ENCODE results near the gene TRNAU1AP.

DNA sequence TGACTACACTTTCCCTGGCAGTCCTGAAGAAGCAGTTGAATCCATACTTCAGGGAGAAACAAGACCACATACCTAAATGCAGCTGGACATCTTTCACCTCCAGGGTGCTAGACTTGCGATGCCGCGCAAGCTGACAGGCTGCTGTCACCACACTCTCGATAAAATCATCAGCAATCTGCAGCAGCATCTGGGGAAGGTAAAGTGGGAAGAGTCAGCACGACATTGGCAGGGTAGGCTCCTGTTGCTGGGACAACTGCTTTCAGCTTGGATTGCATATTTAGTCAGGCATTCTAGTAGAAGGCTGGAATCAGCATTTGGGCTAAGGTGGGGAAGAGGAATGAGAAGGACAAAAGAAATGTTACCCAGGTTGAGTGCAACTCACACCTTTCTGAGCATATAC, 60.3 kb downstream of the TRNAU1AP start:
- TF ChIP-seq POLR2A (IDR thresholded peaks at IDR 0.05; ENCODE audit: low read depth, low read length) (no peak), POLR2AphosphoS5 (IDR thresholded peaks at IDR 0.05; ENCODE audit: low read depth, low read length) (no peak)
